Frontal cortex (tissue), 4 donors: ENCODE measurements around the gene MTMR12. TPM values are rescaled to one million over a fixed set of nuclear protein-coding genes. Genes with fewer than 3 reads are reported as not detected.

ENCODE experiments used
- DNase-seq, 2 donors: peaks; one replicate each; pipeline ENCODE4 v3.0.0; 2012; ENCODE audit warnings: low spot score in 2 of 2
- FAIRE-seq: peaks from 2 replicates; lab custom pipeline; 2012; peaks lifted over from hg19 to GRCh38; lab: Jason Lieb, UNC
- total RNA-seq: library from RNA; depleted of rRNA; stranded (reverse); fragments of >200 nt; gene quantifications from one replicate; pipeline ENCODE4 v1.2.3, GENCODE V29; 2014
- donor health status: control.
- donor health status: control.
- donor health status: control.

Gene MTMR12
- total RNA-seq, 1 donor from 2014 or later = 16.7 TPM

DNA sequence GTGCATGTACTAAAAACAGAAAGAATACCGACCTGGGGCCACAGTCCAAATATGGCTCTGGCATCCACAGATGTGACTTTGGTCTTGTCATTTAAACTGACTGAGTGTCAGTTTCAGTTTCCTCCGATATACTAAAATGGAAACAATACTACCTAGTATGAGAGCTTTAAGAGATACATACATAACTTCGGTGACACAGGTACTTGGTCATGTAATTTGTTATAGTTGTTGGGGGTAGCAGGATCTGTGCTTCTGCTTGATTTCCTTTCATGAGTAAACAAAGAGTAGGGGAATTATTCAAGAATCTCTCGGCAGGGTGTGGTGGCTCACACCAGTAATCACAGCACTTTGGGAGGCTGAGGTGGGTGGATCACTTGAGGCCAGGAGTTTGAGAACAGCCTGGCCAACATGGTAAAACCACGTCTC lies 32.1 kb downstream of the MTMR12 start:
- no peak for FAIRE-seq
- DNase-seq = no peak

DNA sequence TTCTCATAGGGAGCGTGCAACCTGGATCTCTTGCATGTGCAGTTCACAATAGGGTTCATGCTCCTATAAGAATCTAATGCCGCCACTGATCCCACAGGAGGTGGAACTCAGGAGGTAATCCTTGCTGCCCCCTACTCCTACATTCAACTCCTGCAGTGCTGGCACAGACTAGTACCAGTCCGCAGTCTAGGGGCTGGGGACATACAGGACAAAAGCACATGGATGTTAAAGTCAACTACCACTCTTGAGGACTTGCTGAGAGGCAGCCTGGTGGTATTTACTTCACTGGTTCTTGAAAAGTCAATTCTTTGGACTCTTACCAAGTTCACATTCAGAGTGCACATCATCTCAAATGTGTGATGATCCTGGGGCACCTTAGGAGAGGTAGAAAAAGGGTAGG lies 33.0 kb downstream of the MTMR12 start:
- DNase-seq (no peak), FAIRE-seq (no peak)

DNA sequence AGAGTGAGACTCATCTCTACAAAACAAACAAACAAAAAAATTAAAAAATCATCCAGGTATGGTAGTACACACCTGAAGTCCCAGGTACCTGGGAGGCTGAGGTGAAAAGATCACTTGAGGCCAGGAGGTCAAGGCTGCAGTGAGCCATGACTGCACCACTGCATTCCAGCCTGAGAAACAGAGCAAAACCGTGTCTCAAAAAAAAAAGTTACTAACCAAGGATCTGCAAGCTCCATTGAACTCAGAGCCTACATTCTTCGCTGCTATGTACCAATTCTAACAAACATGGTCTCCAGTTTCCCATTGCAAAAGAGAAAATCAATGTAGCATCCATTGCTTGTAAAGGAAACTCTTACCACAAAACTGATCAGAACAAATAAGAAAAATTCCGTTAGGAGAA lies 33.5 kb downstream of the MTMR12 start:
- no peak for FAIRE-seq
- no peak for DNase-seq

DNA sequence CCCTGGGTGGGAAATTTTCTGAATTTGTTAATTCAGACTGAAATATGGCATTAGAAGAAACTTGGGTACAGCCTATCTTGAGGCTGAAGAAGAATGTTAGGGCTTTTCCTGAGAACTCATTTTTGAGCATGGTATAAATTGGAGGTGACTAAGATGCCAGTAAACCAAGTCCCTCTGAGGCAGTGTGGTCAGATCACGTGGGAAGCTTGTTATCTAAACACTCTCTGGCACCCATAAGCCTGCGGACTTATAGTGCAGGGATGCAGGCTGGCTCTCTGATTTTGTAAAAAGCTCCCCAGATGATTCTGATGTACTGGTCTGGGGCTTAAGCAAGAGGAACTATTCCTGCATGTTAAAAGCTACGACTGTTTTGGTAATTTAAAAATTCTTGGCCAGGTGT lies 34.3 kb downstream of the MTMR12 start:
- no peak for FAIRE-seq
- no peak for DNase-seq

DNA sequence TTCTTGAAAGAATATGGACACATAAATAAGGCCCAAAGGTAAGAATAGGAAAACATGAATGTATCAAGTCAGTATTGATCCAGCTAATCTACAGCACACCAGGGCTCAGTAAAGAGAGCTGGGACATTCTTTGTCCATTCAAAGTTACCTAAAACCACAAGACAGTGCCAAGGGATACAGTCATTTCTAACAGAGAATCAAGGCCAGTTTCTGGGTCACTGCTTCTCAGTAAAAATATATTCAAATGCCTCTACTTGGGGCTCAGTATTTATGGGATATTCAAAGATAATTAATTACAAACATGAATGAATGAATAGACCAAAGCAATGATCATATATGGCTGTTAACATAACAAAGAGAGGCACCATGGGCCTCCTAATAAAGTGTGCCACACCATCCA lies 34.9 kb downstream of the MTMR12 start:
- FAIRE-seq (no peak), DNase-seq (no peak)

DNA sequence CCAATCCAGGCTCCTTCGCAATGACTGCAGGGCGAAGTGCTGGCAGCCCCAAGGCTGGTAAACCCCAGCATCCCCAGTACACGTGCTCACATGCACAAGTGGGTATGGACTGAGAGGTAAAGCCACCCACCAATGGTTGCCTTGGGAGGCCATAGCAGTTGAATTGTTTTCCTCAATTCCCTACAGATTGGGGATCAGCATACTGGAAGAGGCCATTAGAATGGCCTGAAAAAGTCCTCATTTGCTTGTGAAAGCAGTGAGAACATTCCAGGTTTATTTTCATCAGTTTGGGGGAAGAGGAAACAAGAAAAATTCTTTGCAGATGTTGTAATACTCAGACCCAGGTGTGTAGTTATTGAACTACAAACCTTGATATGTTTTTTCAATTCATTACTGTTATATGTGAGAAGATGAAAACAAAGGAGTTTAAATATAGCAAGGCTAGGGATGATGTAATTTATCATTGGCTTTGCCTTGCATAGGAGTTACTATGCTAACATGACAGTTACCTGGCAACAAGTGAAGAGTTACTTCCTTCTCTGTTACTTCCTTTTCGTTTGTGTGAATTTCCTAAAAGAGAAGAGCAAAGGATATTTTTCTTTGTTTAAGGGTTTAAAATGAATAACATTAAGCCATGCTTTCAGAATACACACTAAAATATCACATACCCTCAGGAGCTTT lies 36.4 kb downstream of the MTMR12 start:
- no peak for FAIRE-seq
- no peak for DNase-seq

DNA sequence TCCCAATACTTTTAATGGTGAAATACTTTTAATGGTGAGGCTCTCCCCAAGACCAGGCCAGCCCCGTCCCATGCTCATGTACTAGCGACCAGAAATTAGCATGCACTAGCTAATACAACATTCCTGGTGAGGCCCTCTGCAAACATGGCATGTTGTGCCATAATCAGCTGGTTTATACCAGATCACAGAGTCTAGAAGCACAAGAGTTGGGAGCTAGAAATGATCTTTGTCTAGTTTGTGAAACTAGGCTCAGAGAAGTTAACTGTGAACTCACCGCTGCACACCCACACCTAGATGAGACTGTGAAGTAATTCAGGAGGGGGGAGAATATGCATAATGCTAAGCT lies 37.4 kb downstream of the MTMR12 start:
- DNase-seq (no peak), FAIRE-seq (no peak)

DNA sequence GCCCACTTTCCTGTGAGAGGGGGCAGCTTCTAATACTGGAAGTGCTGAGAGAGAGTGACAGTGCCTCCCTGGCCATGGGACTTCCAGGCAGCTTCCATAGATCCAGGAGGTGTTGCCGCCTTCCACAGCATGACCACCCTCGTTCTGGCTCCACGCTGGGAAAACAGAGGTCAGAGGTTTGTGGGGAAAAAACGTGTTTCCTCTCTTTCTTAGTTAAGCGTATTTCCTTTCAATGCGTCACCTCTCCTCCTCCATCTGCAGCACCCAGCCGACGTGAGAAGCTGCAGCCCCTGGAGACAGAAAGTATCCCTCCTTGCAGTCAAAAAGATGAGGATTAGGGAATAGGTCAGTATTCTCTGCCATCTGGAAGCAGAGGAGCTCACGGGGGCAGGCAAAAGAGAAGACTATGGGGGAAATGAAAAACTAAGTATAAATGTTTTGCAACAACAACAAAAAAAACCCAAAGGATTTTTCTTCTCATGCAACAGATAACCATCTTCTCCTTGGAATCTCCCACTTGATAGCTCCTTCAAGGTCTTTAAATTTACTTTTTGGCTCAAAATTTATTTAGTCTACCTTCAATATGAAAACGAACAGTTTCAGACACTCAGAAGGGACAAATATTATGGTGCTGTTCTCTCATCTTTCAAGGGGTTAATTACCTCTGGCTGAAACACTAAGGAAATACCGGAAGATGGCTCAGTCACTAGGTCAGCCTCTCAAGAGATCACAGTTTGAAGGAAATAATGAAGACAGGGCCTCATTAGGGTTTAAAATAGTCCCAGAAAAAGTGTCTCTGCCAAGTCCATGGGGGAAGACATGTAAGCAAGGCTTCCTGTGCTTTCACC lies 38.0 kb downstream of the MTMR12 start:
- FAIRE-seq (no peak), DNase-seq (no peak)

DNA sequence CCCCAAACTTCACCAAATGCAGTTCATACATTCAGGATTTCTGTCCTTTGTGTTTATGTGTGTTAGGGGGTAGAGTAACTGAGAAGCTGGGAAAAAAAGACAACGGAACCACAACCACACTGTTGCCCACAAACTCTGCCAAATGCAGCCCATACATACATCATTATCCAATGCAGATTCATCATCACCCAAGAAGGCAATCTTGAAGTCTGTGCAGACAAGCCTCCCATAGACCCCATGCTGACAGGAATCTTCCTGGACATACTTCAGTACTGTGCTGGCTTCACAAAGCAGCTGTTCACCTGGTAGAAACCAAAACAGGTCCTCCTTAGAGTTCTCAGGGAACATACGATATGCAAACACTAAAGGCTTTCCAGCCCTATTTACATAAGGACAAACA lies 38.9 kb downstream of the MTMR12 start:
- DNase-seq = no peak
- FAIRE-seq = no peak

DNA sequence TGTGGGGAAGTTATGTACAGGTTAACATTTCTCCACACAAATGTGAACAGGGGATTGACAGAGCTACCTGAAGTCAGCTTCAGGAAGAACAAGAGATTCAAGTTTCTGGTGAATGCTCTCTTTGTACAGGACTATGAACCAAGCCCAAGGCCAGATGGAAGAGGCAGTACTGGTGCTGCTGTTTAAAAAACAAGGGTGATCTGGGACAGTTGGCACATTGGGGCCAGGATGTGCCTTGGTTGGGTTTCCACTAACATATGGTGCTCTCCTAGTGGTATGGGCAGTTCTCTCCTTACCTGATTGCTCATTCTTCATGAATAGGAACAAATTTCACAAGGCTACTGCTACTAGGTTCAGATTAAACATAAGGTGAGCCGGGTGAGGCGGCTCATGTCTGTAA lies 40.0 kb downstream of the MTMR12 start:
- FAIRE-seq = no peak
- DNase-seq = no peak

DNA sequence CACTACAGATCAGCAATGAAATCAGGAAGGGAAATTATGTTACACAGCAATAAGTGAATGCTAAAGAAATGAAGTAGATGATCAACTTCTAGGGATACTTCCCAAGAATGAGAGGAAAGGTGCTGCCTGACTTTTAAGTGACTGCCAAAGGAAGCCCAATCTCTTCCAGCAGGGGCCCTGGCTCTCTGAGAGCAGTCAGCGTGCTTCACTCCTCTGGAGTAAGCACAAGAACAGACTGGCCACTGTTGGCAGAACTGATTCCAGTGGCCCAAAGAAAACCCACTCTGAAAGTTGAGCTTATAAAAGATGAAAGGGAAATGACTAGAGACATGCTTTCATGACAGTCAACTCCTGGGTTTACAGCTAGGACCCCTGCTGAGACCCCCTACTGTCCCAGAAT lies 41.8 kb downstream of the MTMR12 start:
- no peak for FAIRE-seq
- no peak for DNase-seq

DNA sequence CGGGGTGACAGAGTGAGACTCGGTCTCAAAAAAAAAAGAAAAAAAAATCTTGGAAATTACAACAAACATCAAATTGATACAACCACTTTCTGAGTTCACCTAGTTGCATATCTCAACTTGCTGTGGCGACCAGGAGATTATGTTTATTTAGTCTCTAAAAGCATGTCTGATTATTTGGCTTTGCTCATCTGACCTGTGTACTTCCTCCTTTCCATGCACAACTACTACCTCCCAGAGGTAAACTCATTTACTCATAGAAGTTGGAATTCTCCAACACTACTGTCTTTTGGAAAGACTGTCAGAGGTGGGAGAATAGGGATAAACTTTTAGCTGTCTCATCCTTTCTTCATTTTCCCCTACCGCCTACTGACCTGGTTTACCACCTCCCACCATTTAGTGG lies 42.6 kb downstream of the MTMR12 start:
- no peak for DNase-seq
- no peak for FAIRE-seq

DNA sequence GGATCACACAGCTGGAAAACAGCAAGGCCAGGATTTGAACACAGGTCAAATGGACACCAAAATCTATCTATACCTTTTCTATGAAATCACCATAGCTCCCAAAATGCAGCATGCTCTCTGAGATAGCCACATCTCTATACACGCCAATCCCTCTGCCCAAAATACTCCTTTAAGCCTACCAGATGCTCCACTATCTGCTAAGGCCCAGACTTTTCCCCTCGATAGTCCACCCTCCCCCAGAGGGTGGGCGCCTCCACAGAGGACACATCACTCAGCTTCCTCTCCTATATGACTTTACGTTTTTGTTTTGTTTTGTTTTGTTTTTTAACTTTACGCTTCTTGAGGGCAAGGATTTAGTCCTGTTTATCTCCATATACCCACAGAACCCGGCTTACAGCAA lies 46.8 kb downstream of the MTMR12 start:
- no peak for DNase-seq
- no peak for FAIRE-seq

DNA sequence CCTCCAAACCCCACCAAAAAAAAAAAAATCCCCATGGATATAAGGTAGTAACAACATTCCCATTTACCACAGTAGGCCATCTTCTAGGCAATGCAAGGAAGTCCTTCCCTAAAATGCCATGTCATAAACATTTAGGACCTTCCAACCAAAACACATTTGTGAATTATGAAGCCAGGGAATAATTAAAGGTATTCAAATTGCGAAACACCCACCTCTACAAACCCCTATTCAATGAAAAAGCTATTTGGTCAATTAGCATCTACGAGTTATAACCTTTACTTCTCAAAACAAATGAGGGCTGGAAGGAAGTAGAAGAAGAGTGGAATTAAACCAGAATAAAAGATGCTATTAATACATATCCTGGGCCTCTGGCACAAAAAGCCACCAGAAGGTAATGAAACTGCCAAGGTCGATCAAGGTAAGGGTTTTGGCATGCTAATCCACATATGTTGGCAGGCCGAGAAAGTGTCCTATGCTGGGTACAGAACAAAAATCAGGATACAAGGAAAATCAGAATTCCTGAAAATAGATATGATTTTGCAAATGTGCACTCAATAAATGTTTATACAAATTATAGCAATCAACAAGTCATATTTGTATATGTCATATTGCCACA lies 47.7 kb downstream of the MTMR12 start:
- DNase-seq = no peak
- no peak for FAIRE-seq

DNA sequence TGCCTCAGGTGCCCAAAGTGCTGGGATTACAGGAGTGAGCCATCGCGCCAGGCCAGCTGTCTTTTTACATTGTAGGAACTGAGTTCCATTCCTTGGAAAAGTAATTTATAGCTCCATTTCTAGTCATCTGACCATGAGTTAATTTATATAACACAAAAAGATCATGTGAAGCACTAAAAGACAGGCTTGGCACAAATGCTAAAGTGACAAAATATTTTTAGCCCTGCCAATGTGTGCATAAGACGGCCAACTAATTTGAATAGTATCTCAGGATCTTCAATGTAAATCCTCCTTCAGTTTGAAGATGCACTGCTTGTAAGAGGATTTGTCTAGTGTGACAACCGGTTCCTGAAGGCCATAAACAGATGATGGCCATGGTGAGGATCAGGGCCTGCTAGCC lies 49.1 kb downstream of the MTMR12 start:
- FAIRE-seq (no peak), DNase-seq (no peak)

DNA sequence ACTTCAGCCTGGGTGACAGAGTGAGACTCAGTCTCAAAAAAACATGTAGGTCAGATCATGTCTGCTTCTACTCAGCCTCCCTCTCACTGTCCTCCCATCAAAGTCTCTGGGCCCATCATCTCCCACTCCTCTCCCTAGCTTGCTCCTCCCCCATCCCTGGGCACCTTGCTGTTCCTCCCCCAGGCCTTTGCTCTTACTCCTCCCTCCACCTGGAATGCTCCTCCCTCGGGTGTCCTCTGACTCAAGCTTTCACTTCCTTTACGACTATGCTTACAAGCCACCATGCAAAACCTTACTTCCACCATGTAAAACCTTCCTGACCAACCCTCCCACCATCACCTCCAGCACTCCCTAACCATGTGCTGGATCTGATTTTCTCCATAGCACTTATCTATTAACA lies 51.5 kb downstream of the MTMR12 start:
- no peak for FAIRE-seq
- no peak for DNase-seq

DNA sequence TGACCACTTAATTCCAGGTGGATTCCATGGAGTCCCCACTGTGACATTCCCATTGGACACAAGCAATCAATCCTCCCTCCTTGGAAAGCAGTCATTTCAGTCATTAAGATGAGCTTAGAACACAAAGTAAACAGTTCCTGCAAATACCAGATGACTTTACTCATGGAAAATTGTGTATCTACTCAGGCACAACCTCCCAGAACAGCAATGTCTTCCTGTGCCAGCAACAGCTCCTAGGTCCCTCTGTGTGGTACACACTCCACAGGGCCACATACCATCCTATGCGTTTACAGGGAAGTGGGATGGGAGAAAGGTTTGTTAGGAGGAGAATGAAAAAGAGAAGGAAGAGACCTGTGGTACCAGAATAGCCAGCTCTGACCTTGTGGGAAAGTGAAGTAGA lies 53.7 kb downstream of the MTMR12 start:
- DNase-seq = no peak
- no peak for FAIRE-seq

DNA sequence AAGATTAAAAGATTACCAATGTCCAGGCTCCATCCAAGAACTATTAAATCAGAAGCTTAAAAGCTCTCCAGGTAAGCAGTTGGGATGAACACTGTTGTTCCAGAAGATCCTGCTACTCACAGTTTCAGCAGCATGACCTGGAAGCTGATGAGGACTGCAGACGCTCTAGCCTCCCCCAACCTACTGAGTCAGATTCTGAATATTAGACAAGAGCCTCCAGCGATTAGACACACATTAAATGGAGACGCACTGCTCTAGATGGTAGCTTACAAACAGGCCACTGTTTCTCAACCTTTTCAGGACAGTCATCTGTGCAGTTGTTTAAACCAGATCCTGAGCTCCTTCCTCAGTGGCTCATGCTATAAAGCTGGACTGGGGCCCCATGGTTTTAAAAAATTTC lies 54.3 kb downstream of the MTMR12 start:
- FAIRE-seq = no peak

DNA sequence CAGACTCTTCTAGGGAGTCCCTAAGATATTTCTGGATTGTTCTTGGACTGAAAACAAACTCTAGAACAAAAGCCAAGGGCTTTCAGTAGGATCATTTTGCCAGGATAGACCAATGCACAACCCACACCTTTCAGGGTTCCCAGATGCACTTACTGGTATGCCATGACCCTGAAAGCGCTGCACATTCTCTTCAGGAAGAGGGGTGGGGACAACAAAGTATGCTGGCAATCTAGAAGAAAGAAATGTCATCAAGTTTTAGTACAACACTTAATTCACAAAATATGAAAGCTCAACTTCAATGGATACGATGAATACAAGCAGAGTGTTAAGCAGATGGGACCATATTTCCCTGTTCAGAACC lies 57.2 kb downstream of the MTMR12 start:
- FAIRE-seq = no peak
- DNase-seq = no peak

More for the DNA sequence above, 54.3 kb downstream of the MTMR12 start:
- DNase-seq = no peak

DNA sequence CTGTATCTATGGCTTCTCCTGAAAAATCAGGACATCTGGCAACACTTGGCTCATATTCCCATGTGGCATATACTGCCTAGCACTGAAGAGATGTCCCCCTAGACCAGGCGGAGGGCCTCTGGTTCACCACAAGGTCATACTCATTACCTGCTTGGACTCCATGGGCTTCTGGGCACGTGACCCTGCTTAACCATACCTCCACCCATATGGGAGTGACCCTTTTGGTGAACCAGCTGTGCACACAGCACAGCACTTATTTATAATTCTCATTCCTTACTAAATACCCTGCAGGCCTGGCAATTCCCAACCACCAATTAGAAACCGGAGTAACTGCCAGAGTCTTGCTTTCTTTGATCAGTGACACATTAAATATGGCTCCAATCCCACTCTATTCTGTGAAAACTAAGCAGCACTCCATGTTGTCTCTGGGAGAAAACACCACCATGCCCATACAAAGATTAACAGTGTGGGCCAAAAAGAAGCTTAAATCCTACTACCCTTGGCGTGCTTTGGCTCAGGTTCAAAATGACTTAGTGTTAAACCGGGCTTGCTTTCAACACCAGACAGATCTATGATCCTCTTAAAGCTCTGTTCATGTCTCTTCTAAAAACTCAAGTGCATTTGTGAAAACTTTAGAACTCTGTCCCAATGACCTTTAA lies 57.7 kb downstream of the MTMR12 start:
- no peak for FAIRE-seq
- no peak for DNase-seq
